ENCODE results near the gene WNK2.

The WNK2 gene

DNA sequence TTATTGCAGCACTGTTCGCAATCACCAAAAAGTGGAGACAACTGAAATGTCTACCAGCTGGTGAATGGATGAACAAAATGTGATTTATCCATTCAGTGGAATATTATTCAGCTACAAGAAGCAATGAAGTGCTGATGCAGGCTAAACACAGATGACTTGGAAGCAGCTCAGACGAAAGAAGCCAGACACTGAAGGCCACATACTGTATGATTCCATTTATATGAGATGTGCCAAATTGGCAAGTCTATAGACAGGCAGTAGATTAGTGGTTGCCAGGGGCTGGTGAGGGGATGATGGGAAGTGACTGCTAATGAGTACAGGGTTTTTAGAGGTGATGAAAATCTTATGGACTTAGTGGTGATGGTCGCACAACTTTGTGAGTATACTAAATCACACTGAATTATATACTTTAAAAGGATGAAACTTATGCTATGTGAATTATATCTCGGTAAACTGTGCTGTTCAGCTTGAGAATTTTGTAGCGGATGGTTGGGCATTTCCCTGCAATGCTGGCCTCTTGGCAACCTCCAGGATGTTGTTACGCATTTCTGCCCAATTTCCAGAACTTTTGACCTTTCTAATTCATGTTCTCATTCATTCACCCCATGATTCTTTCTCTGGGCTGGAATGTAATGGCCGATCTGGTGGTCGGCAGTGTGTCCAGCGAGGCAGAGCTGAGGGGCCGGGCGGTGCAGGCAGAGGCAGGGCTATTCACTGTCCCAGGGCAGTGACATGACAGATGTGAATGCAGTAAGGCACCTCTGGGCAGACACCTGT, 22.0 kb upstream of the WNK2 start:
- DNase-seq (ENCODE audit: low spot score) = no peak

DNA sequence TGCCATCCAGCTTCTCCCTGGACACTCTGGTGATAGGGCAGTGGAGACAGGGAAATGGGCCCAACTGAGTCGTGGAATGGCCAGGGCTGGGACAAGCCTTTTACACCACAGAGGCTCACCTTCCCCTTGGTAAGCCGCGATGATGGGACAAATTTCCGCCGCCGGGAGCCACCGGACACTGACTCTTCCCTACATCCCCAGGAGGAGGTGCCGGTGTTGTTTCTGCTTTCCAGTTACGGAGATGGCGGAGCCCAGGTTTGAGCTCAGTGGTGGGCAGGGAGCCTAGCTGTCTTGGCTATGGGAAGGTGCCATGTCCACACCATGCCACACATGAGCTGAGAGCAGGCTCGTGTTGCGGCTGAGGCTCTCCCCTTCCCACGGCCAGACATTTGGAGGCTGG, 19.9 kb upstream of the WNK2 start:
- DNase-seq (ENCODE audit: low spot score) = no peak

DNA sequence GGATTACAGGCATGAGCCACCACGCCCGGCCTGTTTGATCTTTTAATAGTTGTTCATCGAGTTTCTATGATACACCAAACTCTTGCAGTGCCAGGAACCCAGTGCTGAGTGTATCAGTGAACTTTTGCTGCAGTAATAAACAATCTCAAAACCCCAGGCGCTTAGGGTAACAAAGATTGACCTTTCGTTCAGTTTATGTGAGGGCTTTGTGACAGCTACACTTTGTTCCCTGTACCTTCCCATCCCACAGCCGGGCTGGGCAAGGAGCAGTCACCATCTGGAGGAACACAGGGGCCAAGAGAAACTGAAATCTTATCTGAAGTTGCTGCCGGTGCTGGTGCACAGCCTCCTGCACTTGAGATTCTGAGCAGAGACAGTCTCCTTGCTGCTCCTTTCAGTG, 17.2 kb upstream of the WNK2 start:
- DNase-seq (ENCODE audit: low spot score) = no peak

DNA sequence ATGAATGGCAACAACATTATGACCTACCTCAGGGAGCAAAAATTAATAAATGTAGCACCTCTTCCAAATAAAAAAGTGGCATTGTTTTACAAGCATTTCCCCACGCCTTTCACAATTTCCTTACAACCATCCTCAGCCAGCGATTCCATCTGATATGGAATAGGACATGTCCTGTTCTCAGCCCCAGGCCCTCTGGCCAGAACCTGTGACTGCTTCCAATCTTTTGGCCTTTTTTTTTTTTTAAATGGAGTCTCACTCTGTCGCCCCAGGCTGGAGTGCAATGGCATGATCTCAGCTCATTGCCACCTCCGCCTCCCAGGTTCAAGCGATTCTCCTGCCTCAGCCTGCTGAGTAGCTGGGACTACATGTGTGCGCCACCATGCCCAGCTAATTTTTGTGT, 16.8 kb upstream of the WNK2 start:
- no peak for DNase-seq (ENCODE audit: low spot score)

DNA sequence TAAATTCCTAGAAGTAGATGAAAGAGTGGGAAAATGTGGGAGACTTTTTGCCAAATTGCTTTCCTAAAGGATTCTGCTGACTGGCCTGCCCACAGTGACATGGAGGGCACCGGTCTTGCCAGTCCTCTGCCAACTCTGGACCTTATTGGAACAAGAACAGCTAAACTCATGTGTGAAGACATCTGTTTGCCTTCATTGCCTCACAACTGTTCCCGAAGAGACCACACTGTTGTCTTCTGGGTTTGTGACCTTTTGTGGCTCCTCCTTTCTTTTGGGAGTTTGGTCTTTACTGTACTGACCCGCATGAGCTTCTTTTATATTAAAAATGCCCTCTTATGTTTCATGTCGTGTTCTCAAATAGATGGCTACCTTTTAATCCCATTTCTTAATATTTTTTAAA, 16.1 kb upstream of the WNK2 start:
- DNase-seq (ENCODE audit: low spot score) = no peak

DNA sequence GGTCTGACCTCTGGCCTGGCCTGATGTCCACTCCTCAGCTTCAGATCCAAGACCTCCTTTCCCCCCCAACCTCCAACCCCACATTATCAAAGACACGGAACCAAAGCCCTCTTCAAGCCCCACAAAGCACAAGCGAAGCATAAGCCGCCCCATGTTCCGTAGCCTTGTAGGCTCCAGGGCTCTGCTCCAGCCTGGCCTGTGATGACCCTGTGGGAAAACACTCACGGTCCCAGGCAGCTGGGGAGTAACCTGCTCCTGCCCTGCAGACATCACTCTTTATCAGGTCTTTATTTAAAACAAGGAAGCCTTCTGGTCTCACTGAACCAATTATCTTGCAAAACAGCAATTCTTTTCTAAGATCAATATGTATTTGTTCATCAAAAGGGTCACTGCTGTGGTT, 15.4 kb upstream of the WNK2 start:
- no peak for DNase-seq (ENCODE audit: low spot score)

DNA sequence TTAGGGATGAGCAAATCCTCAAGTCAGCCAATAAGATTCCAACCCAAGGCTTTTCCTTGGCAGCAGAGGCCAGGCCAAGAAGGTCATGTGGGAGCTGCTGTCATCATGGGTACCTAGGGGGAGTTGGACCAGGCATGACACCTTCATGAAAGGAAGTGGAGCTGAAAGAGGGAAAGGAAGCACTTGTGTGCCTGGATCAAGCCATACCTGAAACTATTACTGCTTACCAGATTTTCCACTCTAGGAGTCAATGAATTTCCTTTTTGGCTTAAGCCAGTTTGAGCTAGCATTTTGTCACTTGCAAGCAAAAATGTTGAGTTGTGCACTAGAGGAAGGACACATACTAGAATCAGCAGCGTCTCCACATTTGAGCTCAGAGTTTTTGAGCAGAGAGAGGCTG, 14.5 kb upstream of the WNK2 start:
- no peak for DNase-seq (ENCODE audit: low spot score)

DNA sequence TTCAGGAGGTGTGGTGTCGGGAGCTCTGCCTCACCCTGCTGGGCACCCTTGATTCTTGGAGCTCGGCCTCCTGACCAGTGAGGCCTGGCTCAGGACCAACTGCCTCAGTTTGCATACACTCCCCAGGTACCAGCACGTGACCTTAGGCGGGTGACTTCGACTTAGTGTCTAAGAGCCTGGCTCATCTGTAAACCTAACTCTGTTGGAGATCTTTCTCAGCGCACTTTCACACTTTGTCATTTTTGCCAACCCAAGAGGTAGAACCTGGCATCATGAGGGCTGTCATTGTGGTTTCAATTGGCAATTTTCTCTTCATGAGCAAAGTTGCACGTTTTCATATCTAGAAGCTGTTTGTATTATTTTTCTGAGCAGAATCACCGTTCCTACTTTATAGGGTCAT, 13.4 kb upstream of the WNK2 start:
- no peak for DNase-seq (ENCODE audit: low spot score)

DNA sequence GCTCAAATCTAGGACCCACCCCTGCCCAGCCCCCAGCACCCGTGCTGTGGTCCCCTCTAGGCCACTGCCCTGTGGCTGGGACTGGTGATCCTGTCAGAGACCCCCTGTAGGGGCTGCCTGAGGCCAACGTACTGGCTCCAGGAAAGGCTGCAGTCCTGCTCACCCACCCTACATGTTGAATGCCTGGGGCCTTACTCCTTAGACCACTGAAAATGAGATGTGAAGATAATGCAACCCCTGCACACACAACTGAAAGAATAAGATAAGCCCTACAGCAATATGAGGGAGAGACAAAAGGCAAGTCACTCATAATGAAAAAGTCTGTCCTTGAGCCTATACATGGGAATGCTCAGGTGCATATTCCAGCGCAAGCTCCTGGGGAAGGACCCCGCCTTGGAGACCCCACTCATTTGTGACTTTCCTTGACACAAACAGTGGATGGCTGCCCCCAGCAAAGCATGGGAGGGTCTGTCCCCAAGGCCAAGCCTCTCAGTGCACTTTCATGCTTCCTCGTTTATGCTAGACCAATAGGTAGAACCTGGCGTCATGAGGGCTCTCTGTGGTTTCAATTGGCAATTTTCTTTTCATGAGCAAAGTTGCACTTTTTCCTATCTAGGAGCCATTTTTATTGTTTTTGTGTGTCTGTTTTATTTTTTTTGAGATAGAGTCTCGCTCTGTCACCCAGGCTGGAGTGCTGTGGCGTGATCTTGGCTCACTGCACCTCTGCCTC, 12.5 kb upstream of the WNK2 start:
- DNase-seq (ENCODE audit: low spot score) = no peak

DNA sequence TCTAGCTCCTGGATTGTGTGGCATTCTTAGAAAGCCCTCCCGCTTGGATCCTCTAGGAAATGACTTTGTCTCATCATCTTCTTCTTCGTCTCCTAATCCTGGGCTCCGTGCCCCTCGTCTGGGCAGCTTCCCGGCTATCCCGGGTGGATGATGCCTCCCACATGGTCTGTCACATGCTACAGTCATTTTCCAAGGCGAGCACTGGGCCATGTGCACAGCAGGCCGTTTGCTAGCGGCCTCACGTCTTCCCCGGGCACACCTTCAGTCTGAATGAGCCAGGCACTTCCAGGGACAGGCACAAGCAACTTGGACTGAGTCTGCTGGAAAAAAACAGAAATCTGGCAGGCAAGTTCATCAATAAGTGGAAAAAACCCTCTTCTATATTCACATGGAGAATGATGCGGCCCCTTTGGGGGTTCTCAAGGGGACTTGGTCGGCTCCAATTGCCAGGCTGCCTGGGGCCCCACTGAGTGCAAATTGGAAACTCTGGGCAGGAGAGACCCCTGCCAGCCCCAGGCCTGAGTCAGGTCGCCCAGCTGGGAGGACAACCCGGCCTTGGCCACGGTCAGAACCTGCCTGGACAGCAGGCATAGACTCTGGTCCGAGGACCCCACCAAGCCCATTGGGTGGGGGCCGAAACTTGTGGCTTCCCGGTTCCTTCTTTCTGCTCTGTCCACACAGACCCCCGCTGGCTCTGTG, 11.1 kb upstream of the WNK2 start:
- no peak for DNase-seq (ENCODE audit: low spot score)

DNA sequence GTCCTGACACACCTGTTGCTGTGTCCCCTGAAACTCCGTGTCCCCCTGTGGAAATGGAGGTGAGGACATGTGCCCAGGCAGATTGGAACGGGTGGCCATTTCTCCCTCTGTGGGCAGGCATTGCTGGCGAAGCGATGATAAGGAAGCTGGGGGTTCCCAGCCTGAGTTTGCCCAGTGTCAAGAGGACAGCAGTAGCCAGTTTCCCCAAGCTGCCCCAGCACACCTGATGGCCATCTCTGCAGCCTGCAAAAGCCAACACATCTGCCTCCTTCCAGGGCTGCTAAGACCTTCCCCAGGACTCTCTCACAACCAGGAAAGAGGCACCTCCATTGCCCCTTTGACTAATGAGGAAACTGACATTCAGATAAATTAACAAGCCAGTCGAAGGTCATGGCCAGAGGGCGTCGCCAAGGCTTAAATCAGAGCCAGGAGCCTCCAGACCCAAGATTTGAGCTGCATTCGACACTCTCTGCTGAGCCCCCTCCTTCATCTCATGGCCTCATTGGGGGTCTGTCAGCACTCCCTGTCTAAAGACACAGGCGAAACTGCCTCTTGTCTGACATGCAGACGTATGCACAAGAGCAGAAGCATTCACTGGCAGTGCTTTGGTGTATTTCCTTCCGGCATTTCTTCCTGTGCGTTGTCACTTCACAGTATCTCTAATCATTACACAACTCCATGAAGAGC, 10.4 kb upstream of the WNK2 start:
- no peak for DNase-seq (ENCODE audit: low spot score)

DNA sequence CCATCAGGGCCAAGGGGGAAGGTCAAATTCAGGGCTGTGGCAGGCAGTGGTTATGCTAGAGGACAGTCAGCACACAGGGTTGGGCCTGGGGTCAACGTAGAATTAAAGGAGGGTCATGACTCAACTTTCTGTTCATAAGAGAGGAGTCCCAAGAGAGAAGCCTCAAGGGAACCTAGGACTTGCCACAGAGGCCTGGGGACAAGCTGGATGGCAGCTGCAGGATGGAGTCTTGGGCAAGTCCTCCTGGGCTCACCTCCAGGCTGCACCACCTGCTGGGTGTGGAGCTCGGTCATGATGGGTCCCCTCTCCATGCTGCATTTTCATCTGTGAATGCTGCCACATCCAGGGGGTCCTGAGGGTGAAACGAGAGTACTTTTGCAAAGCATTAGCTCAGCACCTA, 9.0 kb upstream of the WNK2 start:
- DNase-seq (ENCODE audit: low spot score) = no peak

DNA sequence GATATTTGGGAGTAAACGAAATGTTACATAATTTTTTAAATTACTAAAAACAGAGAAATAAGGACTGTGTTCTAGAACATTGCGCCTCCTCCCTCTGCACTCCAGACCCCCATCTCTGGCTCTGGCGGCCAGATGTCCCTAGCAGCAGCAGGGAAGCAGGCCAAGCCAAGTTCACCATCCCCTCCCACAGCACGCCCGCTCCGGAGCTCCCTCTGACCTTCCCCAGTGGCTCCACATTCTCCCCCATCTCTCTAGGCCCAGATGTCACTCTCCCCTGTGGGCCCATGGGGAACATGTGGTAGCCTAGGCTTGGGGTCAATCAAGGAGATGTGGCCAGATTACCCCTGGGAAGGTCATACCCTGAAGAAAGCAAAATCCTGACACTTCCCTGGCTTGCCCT, 6.3 kb upstream of the WNK2 start:
- no peak for DNase-seq (ENCODE audit: low spot score)

DNA sequence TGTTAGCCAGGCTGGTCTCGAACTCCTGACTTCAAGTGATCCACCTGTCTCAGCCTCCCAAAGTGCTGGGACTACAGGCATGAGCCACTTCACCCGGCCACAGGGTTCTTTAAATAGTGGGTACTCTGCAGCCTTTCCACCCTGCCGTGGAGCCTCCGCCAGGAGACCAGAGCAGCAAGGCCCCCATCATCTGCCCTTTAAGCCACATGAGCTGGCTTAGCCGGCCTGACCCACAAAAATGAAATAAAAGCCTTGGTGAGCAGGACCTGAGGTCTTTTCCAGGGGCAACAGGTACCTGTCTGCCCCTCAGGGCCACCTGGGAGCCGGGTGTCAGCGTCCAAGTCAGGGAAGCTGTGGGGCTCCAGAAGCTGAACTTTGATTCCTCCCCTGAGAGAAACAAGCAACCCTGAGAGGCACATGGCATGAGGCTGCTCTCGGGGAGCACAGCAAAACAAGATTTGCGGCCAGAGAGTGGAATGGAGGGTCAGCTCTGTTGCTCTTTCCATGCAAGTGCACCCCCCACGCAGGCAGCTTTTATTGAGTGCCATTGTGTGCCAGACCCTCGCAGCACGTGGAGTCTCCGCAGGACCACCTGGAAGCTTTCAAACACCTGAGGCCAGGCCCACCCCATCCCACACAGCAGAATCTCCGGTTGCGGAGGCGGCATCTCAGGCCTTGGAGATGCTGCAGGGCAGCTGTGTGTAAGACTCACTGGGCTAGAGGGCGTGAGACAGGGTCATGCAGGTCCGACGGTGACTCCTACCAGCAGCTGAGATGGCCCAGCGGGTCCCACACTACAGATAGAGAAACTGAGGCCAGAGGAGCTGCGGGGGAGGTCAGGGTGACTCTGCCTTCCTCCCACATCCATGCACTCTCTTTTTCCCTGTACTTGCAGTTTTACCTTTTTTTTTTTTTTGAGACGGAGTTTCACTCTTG, 4.8 kb upstream of the WNK2 start:
- DNase-seq (ENCODE audit: low spot score) = no peak

DNA sequence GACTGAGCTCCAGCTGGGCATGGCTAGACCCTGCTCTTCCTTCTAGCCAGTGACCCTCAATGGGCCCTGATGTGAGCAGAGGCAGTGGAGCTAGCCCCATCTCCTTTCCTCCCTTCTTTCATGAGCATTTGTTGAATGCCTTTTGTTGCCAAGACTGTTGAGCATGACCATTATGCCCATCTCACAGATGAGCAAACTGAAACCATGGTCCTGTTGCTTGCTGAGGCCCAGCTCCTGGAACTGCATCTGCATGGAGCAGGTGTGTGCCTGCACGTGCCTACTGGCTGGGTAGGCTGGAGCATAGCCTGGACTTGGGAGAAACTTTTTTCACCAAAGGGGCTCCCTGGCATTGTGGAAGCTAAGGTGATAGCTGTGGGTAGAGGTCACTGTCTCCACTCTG, 3.0 kb upstream of the WNK2 start:
- DNase-seq (ENCODE audit: low spot score) = no peak

DNA sequence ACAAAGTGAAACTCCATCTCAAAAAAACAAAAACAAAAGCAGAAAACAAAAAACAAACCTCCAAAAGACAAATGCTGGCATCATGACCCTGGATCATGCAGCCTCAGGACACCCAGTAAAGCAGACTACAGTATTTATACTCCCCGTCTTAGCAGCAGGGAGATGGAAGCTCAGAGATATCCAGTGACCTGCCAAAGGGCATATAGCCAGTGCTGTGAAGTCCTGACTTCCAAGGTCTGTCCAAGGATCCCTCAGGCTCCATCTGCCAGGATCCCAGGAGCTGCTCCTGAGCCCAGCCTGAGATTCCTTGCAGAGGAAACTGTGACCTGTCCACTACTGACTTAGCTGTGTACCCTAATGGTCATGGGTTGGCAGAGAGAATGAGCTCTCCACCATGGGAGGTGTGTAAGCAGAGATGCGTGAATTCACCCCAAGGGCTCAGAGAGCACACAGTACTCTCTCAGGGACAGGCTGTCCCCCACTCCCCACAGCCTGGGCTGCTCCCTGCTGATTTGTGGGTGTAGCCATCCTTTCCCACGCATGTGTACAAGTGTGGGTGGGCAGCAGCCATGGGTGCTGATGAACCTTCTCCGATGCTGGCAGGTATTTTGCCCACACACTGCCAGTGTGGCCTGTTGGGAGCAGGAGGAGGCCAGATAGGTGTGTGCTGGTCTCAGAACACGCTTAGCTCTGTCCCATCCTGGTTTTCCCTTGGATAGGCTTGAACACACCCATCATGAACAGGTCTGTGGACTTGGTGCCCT, 2.1 kb upstream of the WNK2 start:
- no peak for DNase-seq (ENCODE audit: low spot score)

DNA sequence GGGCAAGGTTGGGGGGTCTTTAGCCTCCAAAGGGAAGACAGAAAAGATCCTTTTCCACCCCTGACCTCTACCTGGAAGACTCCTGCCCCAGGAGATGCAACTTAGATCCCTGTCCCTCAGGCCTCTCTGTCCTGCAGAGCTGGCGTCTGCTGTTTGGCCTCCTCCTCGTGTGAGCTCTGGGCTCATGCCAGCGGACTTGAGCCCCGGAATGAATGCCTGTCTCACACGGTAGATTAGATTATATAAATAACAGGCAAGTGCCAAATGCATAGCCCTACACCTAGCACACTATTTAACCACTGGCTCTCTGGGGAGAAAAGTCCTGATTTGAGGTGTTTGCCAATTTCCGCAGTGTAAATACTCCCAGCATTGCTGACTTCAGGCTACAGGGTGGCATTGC, 1.4 kb upstream of the WNK2 start:
- no peak for DNase-seq (ENCODE audit: low spot score)

DNA sequence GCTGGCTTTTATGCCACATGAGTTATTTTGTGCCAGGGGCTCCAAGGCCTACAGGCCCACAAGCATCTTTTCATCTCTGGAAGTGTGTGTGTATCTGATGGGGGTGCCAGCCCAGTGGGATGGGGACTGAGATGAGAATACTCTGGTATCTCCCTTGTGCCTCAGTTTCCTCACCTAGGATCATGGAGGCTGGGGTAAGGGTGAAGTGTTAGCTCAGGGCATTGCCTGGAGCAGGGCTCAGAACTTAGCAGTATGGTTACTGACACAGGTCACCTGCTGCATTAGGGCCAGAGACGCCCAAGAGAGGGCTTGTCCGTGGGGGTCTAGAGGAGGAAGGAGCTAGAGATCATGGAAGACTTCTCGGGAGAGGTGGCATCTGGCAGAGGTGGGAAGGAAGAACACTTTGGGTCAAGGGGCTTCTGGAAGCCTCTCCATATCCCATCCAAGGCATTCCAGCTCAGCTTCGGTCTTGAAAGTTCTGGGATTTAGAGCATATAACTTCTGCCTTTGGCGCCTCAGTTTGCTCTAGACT, 742 bp upstream of the WNK2 start:
- no peak for DNase-seq (ENCODE audit: low spot score)

DNA sequence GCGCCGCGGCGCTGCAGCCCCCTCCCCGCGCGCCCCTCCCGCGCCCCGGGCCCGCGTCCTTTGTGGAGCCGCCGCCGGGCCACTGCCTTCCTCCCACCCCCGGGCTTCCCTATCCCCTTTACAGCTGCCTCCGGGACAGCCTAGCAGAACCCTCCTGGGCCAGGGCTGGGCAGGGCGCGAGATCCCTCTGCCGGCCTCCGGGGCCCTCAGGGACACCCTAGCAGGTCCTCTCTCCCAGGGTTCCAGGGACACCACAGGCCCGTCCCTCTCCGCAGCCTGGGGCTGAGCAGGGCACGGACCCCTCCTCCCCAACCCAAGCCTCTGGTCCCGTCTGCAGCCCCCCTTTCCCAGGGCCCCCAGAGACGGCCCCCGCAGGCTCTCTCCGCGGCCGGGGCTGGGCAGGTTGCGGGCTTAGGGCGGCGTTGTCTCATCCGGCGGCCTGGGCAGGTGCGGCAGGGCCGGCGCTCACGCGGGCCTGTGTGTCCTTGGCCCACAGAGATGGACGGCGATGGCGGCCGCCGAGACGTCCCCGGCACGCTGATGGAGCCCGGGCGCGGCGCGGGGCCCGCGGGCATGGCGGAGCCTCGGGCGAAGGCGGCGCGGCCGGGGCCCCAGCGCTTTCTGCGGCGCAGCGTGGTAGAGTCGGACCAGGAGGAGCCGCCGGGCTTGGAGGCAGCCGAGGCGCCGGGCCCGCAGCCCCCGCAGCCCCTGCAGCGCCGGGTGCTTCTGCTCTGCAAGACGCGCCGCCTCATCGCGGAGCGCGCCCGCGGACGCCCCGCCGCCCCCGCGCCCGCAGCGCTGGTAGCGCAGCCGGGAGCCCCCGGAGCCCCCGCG, 710 bp downstream of the WNK2 start:
- DNase-seq (ENCODE audit: low spot score) = peak; percentile 57

Measured in AG08396 (cell line).